Stimulated activated CD4-positive, alpha-beta T cell treated with anti-CD3 and anti-CD28 coated beads, Interleukin-12 subunit alpha, Interleukin-12 subunit beta, amount 100 ng/mL, for 24 hours (primary cell): ENCODE data around the gene TAOK1.

Source experiments
- DNase-seq, 2 experiments: peaks; one replicate each; pipeline ENCODE4 v3.0.0-alpha.2; 2020; ENCODE audit warnings: low read depth in 2 of 2

TAOK1 gene

GRCh38 chr17:29571486-29571882, 181.3 kb downstream of the TAOK1 start:
- DNase-seq: no peak

GRCh38 chr17:29571883-29572681, 181.9 kb downstream of the TAOK1 start:
- no peak for DNase-seq

DNA sequence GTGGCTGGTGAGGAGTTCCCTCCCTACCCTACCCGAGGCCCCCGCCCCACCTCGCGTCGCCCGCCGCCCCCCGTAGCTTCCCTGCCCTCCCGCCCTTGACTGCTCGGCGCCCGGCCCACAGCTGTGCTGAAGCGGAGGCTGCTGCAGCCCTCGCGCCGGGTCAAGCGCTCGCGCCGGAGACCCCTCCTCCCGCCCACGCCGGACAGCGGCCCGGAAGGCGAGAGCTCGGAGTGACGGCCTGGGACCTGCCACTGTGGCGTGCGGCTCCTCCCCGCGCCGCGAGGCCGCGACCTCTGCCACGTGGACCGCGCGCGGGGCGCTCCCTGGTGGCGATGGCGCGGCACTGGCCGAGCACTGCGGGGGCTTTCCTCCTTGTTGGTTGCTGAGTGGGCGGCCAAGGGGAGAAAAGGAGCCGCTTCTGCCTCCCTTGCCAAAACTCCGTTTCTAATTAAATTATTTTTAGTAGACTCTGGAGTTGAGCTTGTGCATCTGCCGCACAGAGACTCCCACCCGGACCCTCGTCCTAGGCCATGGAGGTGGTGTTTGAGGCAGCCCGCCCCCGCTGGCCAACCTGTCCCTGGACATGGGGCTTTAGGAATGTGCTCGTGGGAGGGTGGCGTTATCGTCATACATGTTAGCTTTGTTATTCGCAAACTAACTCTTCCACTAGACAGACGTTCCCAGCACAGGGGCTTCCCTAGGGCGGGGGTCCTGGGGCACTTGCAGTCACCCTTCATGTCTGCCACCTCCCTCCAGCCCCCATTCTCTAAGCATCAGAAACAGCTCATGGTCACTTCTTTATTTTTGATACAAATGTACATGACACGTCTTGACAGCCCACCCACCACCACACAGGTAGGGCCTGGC, 182.8 kb downstream of the TAOK1 start:
- DNase-seq: no peak

- DNase-seq: no peak
These were observed 183.4 kb downstream of the TAOK1 start for GRCh38 chr17:29573558-29573869.

- no peak for DNase-seq
These were observed 183.9 kb downstream of the TAOK1 start for GRCh38 chr17:29573871-29574731.

DNA sequence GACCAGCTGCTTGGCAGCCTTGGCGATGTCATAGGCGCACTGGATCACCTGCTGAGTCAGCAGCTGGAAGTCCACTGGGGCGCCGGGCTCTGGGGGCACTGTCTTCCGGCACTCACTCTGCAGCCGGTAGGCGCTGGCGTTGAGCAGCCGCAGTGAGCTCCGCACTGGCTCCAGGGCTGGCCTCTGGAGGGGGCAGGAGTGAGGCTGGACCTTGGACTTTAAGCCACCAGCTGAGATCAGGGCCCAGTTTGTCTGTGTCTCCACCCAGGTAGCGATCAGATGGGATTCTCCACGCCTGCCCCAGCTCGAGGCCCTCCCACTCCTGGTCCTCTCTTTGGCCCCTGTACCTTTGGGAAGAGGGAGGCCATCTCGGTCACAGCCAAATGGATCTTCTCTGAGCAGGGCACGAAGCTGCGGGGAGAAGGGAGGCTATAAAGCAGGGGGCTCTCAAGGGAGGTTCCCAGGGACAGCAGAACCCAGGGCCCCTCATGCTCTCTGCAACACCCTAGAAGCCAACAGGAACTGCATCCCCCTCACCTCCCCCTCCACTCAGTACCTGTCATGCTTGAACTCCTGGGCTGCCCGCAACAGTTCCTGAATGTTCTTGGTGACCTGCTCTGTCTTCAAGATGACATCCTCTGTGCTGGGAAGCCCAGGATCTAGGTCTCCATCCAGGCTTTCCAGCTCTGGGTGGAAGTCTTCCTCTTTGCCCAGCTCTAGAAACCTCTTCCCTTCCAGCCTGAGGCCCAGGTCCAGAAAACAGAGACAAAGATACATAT, 184.8 kb downstream of the TAOK1 start:
- no peak for DNase-seq

DNA sequence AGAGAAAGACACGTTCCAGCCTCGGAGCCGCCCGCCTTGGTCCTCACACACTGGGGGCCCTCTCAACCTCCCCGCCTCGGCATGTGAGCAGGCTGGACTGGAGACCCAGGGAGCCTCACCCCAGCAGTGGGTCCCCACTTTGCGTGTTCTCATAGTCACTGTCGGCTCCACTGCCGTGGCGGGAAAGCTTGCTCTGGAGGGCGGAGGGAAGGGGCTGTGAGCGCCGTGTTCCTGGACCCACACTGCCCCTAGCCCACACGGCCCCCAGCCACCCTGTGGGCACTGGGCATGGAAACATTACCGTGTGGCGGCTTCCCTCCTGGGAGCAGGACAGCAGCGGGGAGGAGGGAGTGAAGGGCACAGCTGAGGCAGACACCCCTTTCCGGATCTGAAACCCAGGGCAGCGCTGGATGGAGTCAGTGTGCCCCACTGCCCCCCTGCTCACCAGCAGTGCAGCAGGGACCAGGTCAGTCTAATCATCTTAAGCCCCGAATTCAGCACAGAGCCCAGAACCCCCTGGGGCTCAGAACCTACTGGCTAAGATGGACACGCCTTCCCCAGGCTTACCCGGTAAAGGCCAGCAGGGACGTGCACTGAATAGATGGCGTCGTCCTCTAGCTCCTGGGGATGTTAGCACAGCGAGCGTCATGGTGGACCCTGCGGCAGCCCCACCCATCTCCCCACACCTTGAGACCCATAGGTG, 185.5 kb downstream of the TAOK1 start:
- DNase-seq: no peak

GRCh38 chr17:29576214-29577000, 186.2 kb downstream of the TAOK1 start:
- no peak for DNase-seq

GRCh38 chr17:29577001-29577370, 186.8 kb downstream of the TAOK1 start:
- no peak for DNase-seq

GRCh38 chr17:29577385-29578211, 187.4 kb downstream of the TAOK1 start:
- DNase-seq: no peak

DNA sequence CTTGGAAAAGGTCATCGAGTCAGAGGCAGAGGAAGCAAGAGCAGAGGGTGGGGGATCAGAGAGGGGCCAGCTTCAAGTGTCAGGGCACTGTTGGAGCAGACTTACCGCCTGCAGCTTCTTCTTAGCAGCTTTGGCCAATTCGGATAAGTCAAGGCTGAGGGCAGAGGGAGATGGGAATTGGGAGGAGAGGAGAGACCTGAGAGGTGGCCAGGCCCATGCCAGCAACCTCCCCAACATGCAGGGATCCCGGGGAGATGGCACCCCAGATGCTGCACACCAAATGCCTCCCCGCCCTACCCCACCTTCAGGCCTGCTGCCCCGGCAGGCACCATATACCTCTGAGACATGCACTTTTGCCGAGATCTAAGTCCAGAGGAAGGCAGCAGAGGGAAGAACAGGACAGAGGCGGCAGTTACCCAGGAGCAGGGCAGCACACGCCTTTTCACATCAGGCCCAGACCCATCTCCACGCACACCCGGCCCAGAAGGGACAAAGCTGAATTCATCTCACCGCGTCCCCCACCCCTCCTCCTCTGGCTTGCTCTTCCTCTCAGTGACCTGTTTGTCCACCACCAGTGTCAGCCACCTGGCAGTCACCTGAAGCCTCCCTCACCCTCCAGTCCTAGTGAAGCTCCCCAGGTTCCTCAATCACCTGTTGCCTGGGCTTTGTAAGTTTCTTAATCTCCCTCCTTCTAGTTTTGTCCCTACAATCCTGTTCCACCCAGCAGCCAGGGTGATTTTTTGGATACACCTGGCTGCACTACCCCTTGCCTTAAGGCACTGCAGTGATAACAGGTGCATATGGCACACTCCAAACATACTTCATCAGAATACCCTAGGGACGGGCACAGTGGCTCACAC, 188.7 kb downstream of the TAOK1 start:
- no peak for DNase-seq

DNA sequence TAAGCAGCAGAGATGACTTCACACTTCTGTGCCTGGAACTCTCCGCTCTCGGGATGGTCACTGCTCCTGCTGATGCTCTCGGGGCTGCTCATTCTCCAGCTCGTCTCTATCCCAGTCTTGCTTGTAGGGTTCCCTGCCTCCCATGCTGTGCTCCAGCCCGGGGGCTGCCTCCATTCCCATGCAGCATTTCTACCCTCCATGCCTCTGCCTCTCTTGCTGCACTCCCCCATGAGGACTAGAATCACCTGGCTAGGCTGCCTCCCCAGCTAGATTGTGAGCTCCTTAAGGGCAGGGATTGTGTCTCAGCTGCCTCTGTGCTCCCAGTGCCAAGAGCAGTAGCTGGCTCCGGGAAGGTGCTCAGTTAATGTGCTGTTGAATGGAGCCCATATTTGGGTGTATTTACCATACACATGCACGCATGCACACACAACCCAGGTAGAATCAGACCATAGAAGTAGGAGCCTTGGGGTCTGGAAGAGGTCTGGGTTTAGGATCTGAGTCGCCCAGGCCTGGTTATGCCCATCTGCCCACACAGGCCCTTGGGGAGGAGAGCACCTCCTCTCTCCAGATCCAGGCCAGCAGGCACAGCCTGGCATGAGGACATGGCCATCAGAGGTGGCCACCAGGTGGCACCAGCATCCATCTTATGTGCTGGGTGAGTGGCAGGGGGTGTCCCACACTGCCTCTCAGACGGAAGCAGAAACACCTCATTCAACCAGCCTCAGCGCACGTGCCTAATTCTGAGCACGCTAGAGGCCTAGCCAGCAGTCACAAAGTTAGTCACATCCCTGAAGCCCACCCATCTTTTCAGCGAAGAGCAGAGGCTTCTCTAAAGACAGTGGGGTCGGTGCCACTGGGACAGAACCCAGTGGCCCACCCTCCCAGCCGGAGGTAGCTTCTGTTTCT, 190.0 kb downstream of the TAOK1 start:
- peak; percentile 80 to 90 for DNase-seq

GRCh38 chr17:29581583-29582253, 191.6 kb downstream of the TAOK1 start:
- no peak for DNase-seq

- DNase-seq: no peak
These were observed 192.1 kb downstream of the TAOK1 start for GRCh38 chr17:29582254-29582765.

GRCh38 chr17:29582772-29583171, 192.6 kb downstream of the TAOK1 start:
- DNase-seq: no peak
